CD4-positive, alpha-beta T cell treated with Interleukin-6 for 4 hours (primary cell): ENCODE measurements around the gene MFSD6.

Experiments
- DNase-seq: peaks from one replicate; pipeline ENCODE4 v3.0.0-alpha.2; 2020; ENCODE audit warnings: mixed read lengths

MFSD6 gene

DNA sequence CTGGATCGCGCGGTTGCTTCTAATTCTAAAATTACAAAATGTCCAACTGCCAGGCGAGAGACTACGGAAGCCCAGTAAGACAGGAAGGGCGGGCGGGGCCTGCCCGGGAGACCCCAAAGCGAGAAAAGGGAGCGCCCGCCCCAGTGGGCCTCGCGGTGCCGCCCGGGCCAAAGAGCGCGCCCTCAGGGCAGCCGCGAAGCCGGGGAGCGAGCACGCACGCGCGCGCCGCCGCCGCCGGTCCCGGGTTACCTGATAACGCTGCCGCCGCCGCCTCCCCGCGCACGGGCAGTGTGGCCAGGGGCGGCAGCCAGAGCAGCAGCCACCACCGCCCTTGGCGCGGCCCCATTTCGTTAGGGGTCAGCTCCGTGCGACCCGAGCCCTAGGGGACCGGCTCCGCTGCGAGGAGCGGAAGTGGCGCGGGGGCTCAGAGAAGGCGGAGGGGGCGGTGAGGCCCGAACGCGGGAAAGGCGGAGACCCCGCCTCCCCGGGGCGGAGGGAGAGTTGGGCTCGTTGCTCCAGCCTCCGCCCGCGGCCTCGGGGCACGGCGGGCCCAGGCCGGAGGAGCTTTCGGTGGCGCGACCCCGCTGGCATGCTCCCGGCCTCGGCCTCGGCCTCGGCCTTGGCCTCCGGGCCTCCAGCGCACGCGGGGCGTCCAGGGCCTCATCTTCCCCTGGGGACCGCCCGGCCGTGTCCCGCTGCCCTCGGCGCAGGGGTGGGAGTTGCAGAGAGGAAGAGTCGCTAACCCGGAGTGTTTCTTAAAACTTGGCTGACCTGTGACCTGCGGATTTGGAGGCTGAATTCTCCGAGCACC is 126.4 kb downstream of the MFSD6 start, which contains the start of gene NEMP2:
NEMP2 (minus strand) TSS at position 413 of the 811 bp plus-strand sequence; CDS start at position 346, 67 bp downstream.
- DNase-seq, result peak; percentile 83

- no peak for DNase-seq
Observed at GRCh38 chr2:190535121-190535439, 126.9 kb downstream of the MFSD6 start.

- no peak for DNase-seq
Observed at GRCh38 chr2:190535586-190535985, 127.4 kb downstream of the MFSD6 start.

DNA sequence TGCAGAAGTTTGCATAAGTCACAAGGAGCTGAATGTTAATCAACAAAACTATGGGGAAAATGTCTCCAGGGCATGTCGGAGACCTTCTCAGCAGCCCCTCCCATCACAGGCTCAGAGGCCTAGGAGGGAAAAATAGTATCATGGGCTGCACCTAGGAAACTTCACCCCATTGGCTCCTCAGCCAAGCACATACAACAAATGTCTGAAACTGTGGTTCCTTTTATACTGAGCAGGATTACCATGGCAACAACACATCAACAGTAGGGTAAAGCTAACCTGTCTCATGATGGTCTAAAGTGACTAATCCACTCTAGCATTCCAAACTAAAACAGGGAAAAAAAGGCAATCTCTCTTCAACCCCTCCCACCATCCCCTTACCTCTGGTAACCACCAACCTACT is 129.6 kb downstream of the MFSD6 start:
- no peak for DNase-seq

DNA sequence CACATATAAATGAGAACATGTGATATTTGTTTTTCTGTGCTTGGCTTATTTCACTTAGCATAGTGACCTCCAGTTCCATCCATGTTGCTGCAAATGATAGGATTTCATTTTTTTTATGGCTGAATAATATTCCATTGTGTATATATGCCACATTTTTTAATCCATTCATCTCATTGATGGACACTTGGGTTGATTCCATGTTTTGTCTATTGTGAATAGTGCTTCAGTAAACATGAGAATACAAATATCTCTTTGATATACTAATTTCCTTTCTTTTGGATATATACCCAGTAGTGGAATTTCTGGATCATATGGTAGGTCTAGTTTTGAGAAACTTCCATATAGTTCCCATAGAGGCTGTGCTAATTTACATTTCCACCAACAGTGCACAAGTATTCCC is 130.0 kb downstream of the MFSD6 start:
- DNase-seq, result no peak

DNA sequence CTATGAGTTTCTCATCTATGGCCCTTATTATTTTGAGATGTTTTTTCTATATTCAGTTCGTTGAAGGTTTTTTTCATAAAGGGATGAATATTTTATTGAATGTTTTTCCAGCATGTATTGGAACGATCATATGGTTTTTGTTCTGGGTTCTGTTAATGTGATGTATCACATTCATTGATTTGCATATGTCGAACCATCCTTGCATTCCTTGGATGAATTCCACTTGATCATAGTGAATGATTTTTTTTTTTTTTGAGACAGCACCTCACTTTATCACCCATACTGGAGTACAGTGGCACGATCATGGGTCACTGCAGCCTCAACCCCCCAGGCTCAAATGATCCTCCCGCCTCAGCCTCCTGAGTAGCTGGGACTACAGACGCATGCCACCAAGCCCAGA is 131.9 kb downstream of the MFSD6 start:
- no peak for DNase-seq

- DNase-seq, result no peak
Observed at GRCh38 chr2:190545093-190545492, 136.9 kb downstream of the MFSD6 start.

GRCh38 chr2:190545555-190546385 is 137.6 kb downstream of the MFSD6 start:
- no peak for DNase-seq

GRCh38 chr2:190546734-190547133 is 138.6 kb downstream of the MFSD6 start:
- no peak for DNase-seq

- no peak for DNase-seq
Observed at GRCh38 chr2:190547886-190548285, 139.7 kb downstream of the MFSD6 start.

- DNase-seq, result no peak
Observed at GRCh38 chr2:190550137-190550536, 142.0 kb downstream of the MFSD6 start.
